ENCODE results near the gene PRH2.

Gene PRH2

GRCh38 chr12:10928746-10929286, at the start of gene PRH2:
PRH2 (plus strand) TSS chr12:10929236; CDS start chr12:10929274, 38 bp downstream.
- no peak for FAIRE-seq

DNA sequence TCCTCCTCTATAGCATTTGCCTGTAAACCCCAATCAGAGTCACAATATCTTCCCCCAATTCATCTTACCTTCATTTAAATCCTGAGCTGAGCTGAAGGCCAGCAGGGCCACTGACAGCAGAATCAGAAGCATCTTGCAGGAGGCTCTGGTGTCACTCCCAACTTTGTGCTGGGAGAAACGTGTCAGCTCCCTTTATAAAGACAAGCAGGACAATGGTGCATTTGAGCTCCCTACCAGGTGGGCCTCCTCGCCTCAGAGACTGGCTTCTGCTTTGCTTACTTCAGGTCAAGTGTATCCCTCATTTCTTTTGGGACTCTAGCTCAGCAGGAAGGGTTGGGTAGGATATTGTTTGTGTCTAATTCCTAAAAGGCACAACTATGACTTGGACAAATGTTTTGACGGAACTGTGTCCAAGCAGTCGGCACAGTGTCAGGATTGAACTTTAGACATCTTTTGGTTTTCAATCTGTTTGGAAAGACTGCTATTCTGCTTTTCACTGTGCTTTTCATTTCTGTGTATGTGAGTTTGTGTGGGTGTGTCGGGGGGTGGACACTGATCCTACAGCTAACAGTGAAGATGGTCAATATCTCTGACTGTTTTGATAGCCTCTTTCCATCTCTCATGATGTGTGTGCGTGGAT, 44.8 kb upstream of the PRH2 start, which contains the start of gene PRH1:
Gene PRH1 (minus strand): TSS at position 170 of the 640 bp plus-strand sequence. CDS start 38 bp downstream, at position 132.
- FAIRE-seq = no peak

DNA sequence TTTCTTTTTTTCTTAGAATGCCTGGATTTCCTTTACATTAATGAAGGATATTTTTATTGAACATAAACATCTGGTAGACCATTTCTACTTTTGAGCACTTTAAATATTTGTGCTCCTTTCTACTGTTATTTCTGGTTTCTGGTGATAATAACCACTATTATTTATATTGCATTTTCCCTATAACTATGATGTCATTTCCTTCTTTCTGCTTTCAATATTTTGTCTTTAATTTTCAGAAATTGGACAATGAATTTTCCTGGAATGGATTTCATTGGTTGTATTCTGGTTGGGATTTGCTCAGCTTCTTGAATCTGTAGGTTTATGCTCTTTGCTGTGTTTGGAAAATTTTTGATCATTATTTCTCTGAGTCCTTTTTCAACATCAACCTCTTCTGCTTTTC, 39.8 kb upstream of the PRH2 start:
- FAIRE-seq = no peak

GRCh38 chr12:10891937-10892336, 37.1 kb upstream of the PRH2 start:
- FAIRE-seq = no peak

DNA sequence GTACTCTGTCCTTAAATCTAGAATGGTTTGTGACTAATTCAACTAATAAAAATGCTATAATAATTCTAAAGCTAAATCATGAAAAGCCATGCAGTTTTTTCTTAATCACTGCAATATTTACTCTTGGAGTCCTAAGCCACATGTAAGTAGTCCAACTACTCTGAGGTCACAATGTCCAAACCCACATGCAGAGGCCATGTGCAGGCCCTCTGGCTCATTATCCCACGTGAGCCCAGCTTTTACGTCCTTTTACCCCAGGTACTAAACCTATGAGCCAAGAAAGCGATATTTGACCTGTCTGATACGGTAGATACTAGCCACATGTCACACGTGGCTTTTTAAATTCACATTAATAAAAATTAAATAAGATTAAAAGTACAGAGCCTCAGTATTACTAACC, 32.2 kb upstream of the PRH2 start:
- FAIRE-seq = no peak

- FAIRE-seq = no peak
Observed at GRCh38 chr12:10900530-10900929, 28.5 kb upstream of the PRH2 start.

DNA sequence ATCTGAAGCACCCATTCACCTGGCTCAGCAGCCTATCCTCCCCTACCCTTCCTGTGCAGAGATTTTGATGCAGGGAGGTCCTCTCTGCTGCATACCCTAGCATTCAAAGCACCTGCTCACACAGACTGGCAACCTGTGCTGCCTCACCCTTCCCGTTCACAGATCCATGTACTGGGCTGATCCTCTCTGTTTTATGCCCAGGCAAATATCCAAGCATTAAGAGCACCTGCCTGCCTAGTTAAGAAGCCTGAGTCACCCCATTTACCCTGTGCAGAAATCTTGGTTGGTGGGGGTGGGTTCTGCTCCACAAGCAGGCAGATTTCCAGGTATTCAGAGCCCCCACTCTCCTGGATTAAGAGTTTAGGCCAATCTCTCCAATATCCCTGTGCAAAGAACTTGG, 28.1 kb upstream of the PRH2 start:
- FAIRE-seq = no peak

- FAIRE-seq = no peak
Observed at GRCh38 chr12:10901427-10901826, 27.6 kb upstream of the PRH2 start.

DNA sequence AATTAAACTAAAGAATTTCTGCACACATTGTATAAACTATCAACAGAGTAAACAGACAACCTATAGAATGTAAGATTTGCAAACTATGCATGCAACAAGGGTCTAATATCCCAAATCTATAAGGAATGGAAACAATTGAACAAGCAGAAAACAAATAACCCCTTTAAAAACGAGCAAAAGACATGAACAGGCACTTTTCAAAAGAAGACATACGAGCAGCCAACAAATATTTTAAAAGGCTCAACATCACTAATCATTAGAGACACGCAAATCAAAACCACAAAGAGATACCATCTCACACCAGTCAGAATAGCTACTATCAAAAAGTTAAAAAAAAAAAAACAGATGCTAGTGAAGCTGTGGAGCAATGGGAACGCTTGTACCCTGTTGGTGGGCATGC, 24.4 kb upstream of the PRH2 start:
- no peak for FAIRE-seq

DNA sequence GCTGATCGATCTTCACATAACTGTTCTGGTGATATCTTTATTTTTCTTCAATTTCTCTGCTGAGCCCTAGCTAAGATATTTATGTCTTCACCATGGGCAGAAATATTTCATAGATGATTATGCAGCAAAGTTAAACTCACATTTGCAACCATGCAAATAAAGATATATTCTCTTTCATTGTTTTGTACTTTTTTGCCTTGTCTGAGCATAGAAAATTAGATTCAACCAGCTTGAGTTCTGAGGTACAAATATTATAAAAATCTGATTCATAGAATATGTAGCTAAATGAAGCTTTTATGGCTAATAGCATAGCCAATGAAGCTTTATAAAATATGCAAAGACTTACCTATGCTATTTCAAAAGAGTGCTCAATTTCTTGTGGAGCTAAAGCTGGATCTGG, 19.6 kb upstream of the PRH2 start, which contains the start of gene TAS2R13:
Gene TAS2R13 (minus strand): TSS at position 101 of the 400 bp plus-strand sequence. CDS start 264 bp downstream, outside the sequence.
- no peak for FAIRE-seq

- FAIRE-seq = no peak
Observed at GRCh38 chr12:10910380-10910779, 18.7 kb upstream of the PRH2 start.

DNA sequence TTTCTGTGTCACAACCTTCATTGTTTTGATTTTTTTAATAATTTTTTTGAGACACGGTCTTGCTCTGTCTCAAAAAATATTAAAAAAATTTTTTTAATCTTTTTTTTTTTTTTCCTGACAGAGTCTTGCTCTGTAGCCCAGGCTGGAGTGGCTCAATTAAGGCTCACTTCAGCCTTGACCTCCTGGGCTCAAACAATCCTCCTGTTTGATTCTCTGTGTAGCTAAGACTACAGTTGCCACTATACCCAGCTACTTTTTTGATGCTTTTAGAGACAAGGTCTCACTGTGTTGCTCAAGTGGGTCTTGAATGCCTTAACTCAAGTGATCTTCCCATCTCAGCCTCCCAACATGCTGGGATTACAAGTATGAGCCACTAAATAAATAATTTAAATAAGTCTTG, 9.2 kb upstream of the PRH2 start:
- FAIRE-seq = no peak

DNA sequence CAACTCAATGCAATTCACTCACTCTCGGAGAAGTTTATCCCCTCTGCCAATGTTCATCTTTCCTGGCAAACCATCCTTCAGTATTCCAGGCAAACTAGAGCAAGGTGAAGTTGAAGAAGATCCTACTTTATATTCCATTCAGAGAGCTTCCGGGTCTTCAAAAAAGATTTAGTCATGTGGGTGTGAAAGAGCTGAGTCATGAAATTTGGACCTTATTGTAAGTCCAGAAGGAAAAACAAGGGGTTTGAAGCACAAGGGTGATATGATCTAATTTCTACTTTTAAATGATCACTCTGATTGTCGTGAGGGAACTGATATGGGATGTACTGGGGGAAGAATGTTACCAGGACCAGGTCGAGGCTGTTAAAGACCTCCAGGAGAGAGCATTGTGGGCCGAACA, 2.8 kb upstream of the PRH2 start:
- FAIRE-seq = no peak

DNA sequence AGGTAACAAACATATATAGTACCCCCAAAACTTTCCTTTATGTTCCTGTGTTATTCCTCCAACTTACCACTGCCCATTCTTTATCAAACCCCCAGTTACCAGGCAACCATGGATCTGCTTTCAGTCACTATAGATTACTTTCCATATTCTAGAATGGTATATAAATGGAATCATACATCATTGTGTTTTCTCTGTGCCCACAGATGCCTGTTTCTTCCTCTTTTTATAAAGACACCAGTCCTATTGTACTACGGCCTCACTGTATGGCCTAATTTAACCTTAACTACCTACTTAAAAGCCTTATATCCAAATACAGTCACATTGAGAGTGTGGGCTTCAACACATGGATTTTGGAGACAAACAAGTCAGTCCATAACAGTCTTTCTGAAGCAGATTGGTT, 7.5 kb downstream of the PRH2 start:
- no peak for FAIRE-seq

DNA sequence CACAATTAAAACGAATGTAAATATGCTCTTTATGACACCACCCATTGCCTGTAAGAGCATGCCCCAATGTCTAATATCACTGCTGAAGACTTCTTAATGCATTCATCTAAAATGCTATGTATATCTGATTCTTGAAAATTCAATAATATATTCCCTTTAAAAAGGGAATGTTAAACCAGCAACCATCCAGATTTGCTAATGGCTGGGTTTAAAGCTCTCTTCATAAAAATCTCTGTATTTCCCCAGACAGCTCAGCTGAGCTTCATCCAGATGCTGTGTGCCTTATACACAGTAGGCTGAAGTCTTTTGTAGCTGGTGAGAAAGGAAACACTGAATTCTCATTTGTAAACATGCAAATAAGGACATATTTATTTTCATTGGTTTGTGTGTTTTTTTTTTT, 10.1 kb downstream of the PRH2 start, which contains the start of gene TAS2R14:
Gene TAS2R14 (minus strand): TSS at position 101 of the 400 bp plus-strand sequence. CDS start 56 bp downstream, at position 45.
- FAIRE-seq = no peak

DNA sequence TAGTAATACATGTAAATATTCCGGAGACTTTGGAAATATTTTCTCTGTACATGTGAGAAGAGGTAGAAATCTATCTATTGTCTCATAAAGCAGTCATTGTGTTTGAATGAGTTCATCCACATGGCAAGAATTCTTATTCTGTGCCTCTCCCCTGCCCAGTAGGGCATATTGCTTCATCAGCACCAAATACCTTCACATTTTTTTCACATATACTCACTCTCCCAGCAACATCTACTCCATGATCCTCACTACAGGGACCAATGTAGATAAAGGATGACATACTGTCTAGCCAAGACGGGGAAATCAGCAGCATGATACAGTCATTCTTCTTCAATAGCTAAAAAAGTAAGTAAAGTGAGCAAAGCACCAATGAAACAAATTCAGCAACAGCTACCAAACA, 11.4 kb downstream of the PRH2 start:
- no peak for FAIRE-seq

DNA sequence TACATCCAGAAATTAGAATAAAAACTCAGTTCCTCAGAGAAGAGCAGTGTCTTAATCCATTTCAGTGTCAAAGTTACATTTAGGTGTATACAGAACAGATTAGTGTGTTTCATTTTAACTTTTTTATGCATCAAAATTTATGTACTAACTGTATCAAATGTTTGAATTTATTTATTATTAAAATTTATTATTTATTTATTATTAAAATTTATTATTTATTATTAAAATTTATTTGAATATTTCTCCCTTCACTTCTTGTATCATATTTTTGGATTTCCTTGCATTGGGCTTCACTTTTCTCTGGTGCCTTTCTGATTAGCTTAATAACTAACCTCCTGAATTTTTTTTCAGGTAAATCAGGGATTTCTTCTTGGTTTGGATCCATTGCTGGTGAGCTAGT, 12.3 kb downstream of the PRH2 start:
- peak; percentile 21 for FAIRE-seq

GRCh38 chr12:10941916-10942607, 13.0 kb downstream of the PRH2 start:
- no peak for FAIRE-seq

DNA sequence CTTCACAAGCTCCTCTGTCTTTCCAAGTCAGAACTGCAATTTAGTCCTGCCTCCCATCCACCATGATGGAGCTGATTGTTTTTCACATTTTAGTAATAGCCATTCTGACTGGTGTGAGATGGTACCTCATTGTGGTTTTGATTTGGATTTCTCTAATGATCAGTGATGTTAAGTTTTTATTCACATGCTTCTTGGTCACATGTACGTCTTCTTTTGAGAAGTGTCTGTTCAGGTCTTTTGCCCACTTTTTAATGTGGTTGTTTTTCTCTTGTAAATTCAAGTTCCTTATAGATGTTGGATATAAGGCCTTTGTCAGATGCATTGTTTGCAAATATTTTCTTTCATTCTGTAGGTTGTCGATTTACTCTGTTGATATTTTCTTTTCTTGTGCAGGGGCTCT, 14.1 kb downstream of the PRH2 start:
- no peak for FAIRE-seq

DNA sequence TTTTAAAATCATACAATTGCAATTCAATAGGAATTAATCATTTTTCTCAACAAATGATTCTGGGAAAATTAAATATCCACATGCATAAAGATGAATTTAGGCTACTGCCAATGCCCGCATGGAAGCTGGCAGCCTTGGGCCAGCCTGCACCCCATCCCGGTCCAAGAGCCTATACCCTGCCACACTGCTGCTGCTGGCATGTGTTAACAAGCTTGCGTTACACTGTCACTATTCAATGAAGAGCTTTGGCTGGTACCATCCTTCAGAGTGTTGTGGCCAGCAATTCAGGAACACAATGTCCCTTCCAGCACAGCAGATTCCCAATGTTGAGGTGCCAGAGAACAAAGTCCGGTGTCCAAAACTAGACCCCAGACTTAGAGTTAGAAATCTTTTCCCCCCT, 23.6 kb downstream of the PRH2 start:
- FAIRE-seq = no peak

GRCh38 chr12:10956085-10956484, 27.0 kb downstream of the PRH2 start:
- no peak for FAIRE-seq

GRCh38 chr12:10957741-10958140, 28.7 kb downstream of the PRH2 start:
- no peak for FAIRE-seq

- no peak for FAIRE-seq
Observed at GRCh38 chr12:10959804-10960203, 30.8 kb downstream of the PRH2 start.

GRCh38 chr12:10960211-10960610, 31.2 kb downstream of the PRH2 start:
- FAIRE-seq = no peak

All from colon (tissue), 2 donors.